Measurements from ENCODE around the gene KSR2.

Gene KSR2

GRCh38 chr12:117501076-117501869, 467.5 kb downstream of the KSR2 start:
- Histone ChIP-seq H3K9ac (ENCODE audit: low read length) (no peak overlapping the region), H3K79me2 (ENCODE audit: insufficient read depth, low read length) (no peaks in the 10 kb centered on the region), H3K4me3 (ENCODE audit: low read depth, low read length, poor library complexity, severe bottlenecking) (no peak overlapping the region), H3K27ac (ENCODE audit: low read depth, low read length, poor library complexity, severe bottlenecking) (no peak overlapping the region), H3K27me3 (ENCODE audit: insufficient read depth, low read length) (no peaks in the 10 kb centered on the region), H3K4me2 (ENCODE audit: low read length) (no peak overlapping the region), H4K20me1 (ENCODE audit: insufficient read depth, low read length) (no peaks in the 10 kb centered on the region), H3F3A (ENCODE audit: insufficient read depth, low read length) (no peaks in the 10 kb centered on the region), H3K36me3 (ENCODE audit: insufficient read depth, low read length) (no peaks in the 10 kb centered on the region), H3K9me2 (ENCODE audit: low read depth, low read length) (no peaks in the 10 kb centered on the region), H3K4me1 (ENCODE audit: insufficient read depth, low read length, severe bottlenecking) (no peaks in the 10 kb centered on the region), H2AFZ (ENCODE audit: low read length) (no peak overlapping the region), H3K9me3 (ENCODE audit: low read length) (no peaks in the 10 kb centered on the region)
- TF ChIP-seq, protein P1, sequence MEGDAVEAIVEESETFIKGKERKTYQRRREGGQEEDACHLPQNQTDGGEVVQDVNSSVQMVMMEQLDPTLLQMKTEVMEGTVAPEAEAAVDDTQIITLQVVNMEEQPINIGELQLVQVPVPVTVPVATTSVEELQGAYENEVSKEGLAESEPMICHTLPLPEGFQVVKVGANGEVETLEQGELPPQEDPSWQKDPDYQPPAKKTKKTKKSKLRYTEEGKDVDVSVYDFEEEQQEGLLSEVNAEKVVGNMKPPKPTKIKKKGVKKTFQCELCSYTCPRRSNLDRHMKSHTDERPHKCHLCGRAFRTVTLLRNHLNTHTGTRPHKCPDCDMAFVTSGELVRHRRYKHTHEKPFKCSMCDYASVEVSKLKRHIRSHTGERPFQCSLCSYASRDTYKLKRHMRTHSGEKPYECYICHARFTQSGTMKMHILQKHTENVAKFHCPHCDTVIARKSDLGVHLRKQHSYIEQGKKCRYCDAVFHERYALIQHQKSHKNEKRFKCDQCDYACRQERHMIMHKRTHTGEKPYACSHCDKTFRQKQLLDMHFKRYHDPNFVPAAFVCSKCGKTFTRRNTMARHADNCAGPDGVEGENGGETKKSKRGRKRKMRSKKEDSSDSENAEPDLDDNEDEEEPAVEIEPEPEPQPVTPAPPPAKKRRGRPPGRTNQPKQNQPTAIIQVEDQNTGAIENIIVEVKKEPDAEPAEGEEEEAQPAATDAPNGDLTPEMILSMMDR (IDR thresholded peaks at IDR 0.05; ENCODE audit: low read length) = no peak
- no peak for TF ChIP-seq EZH2 (IDR thresholded peaks at IDR 0.05; ENCODE audit: borderline replicate concordance, low read length)

DNA sequence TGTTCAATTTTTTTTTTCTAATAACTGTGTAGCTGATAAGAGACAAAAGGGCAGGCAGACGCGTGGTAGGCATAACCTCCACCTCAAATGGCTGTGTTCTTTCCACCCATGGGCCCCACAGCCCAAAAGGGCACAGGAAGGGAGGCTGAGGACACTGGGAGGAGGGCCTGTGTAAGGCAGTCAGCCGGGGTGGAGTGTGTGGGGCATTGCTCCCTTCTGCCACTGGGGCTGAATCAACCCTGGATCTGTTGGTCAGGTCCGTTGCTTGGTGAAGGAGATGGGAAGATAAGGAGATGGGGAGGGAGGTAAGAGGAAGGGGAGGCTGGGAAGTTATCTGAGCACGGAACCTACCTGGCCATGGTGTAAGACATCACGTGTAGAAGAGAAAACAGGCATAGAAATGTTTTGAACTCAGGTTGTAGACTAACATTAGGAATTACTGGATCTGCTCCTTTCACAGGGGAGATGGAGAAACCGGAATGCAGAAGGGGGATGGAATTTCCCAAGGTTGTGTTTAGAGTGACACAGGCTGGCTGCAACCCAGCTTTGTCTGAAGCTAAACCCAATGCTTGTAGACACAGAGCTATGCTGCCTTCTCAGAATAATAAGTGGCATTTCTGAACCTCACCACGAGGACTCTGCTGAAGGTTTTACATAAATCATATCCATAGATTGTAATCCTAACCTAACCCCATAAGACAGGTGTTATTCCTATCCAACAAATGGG, 468.9 kb downstream of the KSR2 start:
- Histone ChIP-seq H4K20me1 (ENCODE audit: insufficient read depth, low read length) (no peaks in the 10 kb centered on the region), H3K79me2 (ENCODE audit: insufficient read depth, low read length) (no peaks in the 10 kb centered on the region), H3K4me2 (ENCODE audit: low read length) (no peak overlapping the region), H3F3A (ENCODE audit: insufficient read depth, low read length) (no peaks in the 10 kb centered on the region), H3K9me2 (ENCODE audit: low read depth, low read length) (no peaks in the 10 kb centered on the region), H3K9ac (ENCODE audit: low read length) (no peak overlapping the region), H3K4me3 (ENCODE audit: low read depth, low read length, poor library complexity, severe bottlenecking) (no peak overlapping the region), H3K36me3 (ENCODE audit: insufficient read depth, low read length) (no peaks in the 10 kb centered on the region), H3K27ac (ENCODE audit: low read depth, low read length, poor library complexity, severe bottlenecking) (no peak overlapping the region), H2AFZ (ENCODE audit: low read length) (no peak overlapping the region), H3K9me3 (ENCODE audit: low read length) (no peaks in the 10 kb centered on the region), H3K27me3 (ENCODE audit: insufficient read depth, low read length) (no peaks in the 10 kb centered on the region), H3K4me1 (ENCODE audit: insufficient read depth, low read length, severe bottlenecking) (no peaks in the 10 kb centered on the region)
- TF ChIP-seq, protein P1 (IDR thresholded peaks at IDR 0.05; ENCODE audit: low read length) = no peak
- TF ChIP-seq EZH2 (IDR thresholded peaks at IDR 0.05; ENCODE audit: borderline replicate concordance, low read length) = no peak

DNA sequence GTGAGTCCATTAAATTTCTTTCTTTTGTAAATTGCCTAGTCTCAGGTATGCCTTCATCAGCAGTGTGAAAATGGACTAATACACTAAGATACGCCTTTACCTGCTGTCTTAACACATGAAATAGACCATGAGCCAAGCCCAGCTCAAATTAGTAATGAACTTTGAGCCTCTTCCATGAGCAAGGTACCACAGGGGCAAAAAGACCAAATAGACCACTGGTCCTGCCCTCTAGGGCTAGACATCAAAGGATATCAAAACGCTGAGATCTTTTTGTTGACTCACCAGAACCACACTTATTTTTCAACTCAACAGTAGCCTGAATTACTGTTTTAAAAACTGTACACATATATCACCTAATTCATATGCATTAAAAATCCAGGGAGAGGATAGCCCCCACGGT, 469.9 kb downstream of the KSR2 start:
- H3K36me3 ChIP-seq (ENCODE audit: insufficient read depth, low read length) = no peaks in the 10 kb centered on the region
- no peak overlapping the region for H3K9ac ChIP-seq (ENCODE audit: low read length)
- no peak for TF ChIP-seq EZH2 (IDR thresholded peaks at IDR 0.05; ENCODE audit: borderline replicate concordance, low read length)
- TF ChIP-seq, protein P1 (IDR thresholded peaks at IDR 0.05; ENCODE audit: low read length) = no peak
- no peak overlapping the region for H2AFZ ChIP-seq (ENCODE audit: low read length)
- H3K27ac ChIP-seq (ENCODE audit: low read depth, low read length, poor library complexity, severe bottlenecking) = no peak overlapping the region
- H3K4me1 ChIP-seq (ENCODE audit: insufficient read depth, low read length, severe bottlenecking) = no peaks in the 10 kb centered on the region
- no peak overlapping the region for H3K4me2 ChIP-seq (ENCODE audit: low read length)
- H3F3A ChIP-seq (ENCODE audit: insufficient read depth, low read length) = no peaks in the 10 kb centered on the region
- no peaks in the 10 kb centered on the region for H3K9me3 ChIP-seq (ENCODE audit: low read length)
- H4K20me1 ChIP-seq (ENCODE audit: insufficient read depth, low read length) = no peaks in the 10 kb centered on the region
- H3K27me3 ChIP-seq (ENCODE audit: insufficient read depth, low read length) = no peaks in the 10 kb centered on the region
- H3K9me2 ChIP-seq (ENCODE audit: low read depth, low read length) = no peaks in the 10 kb centered on the region
- no peak overlapping the region for H3K4me3 ChIP-seq (ENCODE audit: low read depth, low read length, poor library complexity, severe bottlenecking)
- H3K79me2 ChIP-seq (ENCODE audit: insufficient read depth, low read length) = no peaks in the 10 kb centered on the region
